ENCODE data around the gene CAMK2A. TPM values are rescaled to one million over a fixed set of nuclear protein-coding genes. Genes with fewer than 3 reads are reported as not detected.

The CAMK2A gene
- total RNA-seq, 3 donors from 2014 or later (not counting 1 experiment from before 2014, with no cell fraction given) = 0.38 TPM; not detected in 2

DNA sequence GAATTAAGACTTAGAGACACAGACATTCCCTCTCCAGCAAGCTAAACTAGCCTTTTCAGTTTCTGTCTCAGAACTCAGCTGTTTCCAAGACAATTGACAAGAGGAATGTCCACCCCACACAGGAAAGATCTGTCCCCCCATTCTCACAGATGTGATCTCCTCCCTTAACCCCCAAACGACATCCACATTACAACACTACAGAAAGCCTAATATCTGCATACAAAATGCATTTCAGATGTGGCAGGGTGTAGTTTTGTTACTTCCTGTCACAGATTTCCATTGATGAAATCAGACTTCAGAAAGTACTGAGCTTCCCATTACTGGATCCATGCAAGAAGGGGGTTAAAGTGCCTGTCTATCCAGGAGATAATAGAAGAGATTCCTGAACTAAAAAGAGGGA, 16.0 kb upstream of the CAMK2A start:
- no peaks in the 10 kb centered on the region for H3K36me3 Mint-ChIP-seq
- Histone ChIP-seq H3K27me3 (ENCODE audit: control insufficient read depth, insufficient read depth, low read length) (peaks cover 2% of the 10 kb centered on the region), H3K27ac (ENCODE audit: low read length) (no peak overlapping the region), H3K4me3 (ENCODE audit: low read length) (no peak overlapping the region), H3K4me1 (ENCODE audit: control insufficient read depth, insufficient read depth, low read length) (no peaks in the 10 kb centered on the region), H3K9me3 (ENCODE audit: control insufficient read depth, insufficient read depth, low read length) (no peaks in the 10 kb centered on the region), H3K36me3 (ENCODE audit: control insufficient read depth, insufficient read depth, low read length) (no peaks in the 10 kb centered on the region)
- H3K27me3 Mint-ChIP-seq (ENCODE audit: low read depth in 2 of 2) = peaks cover 13 to 24% of the 10 kb centered on the region in 2 donors
- no CpG with 5 or more reads among the region's 1 CpG for WGBS (ENCODE audit: insufficient coverage)
- TF ChIP-seq, protein P1, sequence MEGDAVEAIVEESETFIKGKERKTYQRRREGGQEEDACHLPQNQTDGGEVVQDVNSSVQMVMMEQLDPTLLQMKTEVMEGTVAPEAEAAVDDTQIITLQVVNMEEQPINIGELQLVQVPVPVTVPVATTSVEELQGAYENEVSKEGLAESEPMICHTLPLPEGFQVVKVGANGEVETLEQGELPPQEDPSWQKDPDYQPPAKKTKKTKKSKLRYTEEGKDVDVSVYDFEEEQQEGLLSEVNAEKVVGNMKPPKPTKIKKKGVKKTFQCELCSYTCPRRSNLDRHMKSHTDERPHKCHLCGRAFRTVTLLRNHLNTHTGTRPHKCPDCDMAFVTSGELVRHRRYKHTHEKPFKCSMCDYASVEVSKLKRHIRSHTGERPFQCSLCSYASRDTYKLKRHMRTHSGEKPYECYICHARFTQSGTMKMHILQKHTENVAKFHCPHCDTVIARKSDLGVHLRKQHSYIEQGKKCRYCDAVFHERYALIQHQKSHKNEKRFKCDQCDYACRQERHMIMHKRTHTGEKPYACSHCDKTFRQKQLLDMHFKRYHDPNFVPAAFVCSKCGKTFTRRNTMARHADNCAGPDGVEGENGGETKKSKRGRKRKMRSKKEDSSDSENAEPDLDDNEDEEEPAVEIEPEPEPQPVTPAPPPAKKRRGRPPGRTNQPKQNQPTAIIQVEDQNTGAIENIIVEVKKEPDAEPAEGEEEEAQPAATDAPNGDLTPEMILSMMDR (IDR thresholded peaks at IDR 0.05) = no peak
- H3K27ac Mint-ChIP-seq = no peak overlapping the region
- intact Hi-C loops (cut with micrococcal nuclease) = no loop called here
- ATAC-seq (no peak), DNase-seq (no peak)
- no peak overlapping the region for H3K4me3 Mint-ChIP-seq
- H3K4me1 Mint-ChIP-seq = peaks cover 11% of the 10 kb centered on the region in 2 donors
- H3K9me3 Mint-ChIP-seq = no peaks in the 10 kb centered on the region

DNA sequence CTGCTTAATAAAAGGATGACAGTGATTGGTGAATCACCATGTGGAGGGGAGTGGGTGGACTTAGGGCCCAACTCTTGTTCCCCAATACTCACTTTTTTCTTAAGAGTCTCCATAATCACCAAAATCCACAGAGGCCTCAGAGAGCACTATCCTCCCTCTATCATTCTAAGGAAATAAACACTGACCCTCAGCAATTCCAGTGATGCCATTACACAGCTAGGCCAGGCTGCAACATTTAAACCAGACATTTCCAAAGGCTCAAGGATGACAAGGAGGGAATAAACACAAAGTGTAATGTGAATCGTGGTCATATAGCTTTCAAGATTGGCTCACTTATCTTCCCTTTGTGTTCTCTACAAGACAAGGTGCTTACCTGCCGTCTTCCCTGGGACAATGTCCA, 15.5 kb upstream of the CAMK2A start:
- 84% methylated on average over 2 of the region's 2 CpGs for WGBS (ENCODE audit: insufficient coverage)
- ATAC-seq (no peak), DNase-seq (no peak)
- Histone ChIP-seq H3K27ac (ENCODE audit: low read length) (no peak overlapping the region), H3K4me1 (ENCODE audit: control insufficient read depth, insufficient read depth, low read length) (no peaks in the 10 kb centered on the region), H3K4me3 (ENCODE audit: low read length) (no peak overlapping the region), H3K27me3 (ENCODE audit: control insufficient read depth, insufficient read depth, low read length) (peaks cover 2% of the 10 kb centered on the region), H3K9me3 (ENCODE audit: control insufficient read depth, insufficient read depth, low read length) (no peaks in the 10 kb centered on the region), H3K36me3 (ENCODE audit: control insufficient read depth, insufficient read depth, low read length) (no peaks in the 10 kb centered on the region)
- TF ChIP-seq, protein P1 (IDR thresholded peaks at IDR 0.05) = no peak
- H3K4me3 Mint-ChIP-seq = no peak overlapping the region
- H3K4me1 Mint-ChIP-seq = peaks cover 11% of the 10 kb centered on the region in 2 donors
- peaks cover 17 to 28% of the 10 kb centered on the region in 2 donors for H3K27me3 Mint-ChIP-seq (ENCODE audit: low read depth in 2 of 2)
- H3K9me3 Mint-ChIP-seq = no peaks in the 10 kb centered on the region
- H3K36me3 Mint-ChIP-seq = no peaks in the 10 kb centered on the region
- intact Hi-C loops (cut with micrococcal nuclease) = no loop called here
- H3K27ac Mint-ChIP-seq = no peak overlapping the region

DNA sequence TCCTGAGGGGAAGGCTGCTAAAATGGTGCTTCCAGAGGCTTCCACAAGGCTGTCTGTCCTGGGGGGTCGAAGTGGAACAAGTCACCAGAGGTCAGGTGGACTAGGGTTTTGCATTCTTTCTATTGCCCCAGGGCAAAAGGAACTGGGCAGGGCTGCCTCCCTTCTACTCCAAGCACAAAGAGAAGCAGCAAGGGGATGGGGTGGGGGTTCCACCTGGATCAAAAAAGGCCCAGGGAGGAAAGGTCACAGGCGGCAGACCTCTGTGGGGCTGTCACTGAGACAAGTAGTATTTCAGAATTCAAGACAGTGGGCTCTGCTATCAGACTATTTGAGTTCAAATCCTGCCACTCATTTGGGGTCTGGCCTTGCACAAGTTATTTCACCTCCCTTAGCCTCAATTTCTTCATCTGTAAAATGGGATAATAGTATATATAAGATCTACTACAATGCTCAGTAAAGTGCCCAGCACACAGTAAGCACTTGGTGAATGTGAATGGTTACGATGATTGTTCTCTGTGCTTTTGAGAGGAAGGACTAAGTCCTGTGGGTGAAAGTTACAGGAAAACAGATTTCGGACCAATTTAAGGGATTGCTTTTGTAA, 15.0 kb upstream of the CAMK2A start:
- no peaks in the 10 kb centered on the region for H3K9me3 ChIP-seq (ENCODE audit: control insufficient read depth, insufficient read depth, low read length)
- no peaks in the 10 kb centered on the region for H3K36me3 ChIP-seq (ENCODE audit: control insufficient read depth, insufficient read depth, low read length)
- intact Hi-C loops (cut with micrococcal nuclease) = no loop called here
- Mint-ChIP-seq H3K27me3 (ENCODE audit: low read depth in 2 of 2) (peaks cover 22 to 30% of the 10 kb centered on the region in 2 donors), H3K9me3 (no peaks in the 10 kb centered on the region), H3K4me3 (no peak overlapping the region), H3K27ac (no peak overlapping the region), H3K36me3 (no peaks in the 10 kb centered on the region), H3K4me1 (peaks cover 11% of the 10 kb centered on the region in 2 donors)
- peaks cover 2% of the 10 kb centered on the region for H3K27me3 ChIP-seq (ENCODE audit: control insufficient read depth, insufficient read depth, low read length)
- H3K4me1 ChIP-seq (ENCODE audit: control insufficient read depth, insufficient read depth, low read length) = no peaks in the 10 kb centered on the region
- no peak overlapping the region for H3K4me3 ChIP-seq (ENCODE audit: low read length)
- DNase-seq (no peak), ATAC-seq (no peak)
- H3K27ac ChIP-seq (ENCODE audit: low read length) = no peak overlapping the region
- TF ChIP-seq, protein P1 (IDR thresholded peaks at IDR 0.05) = no peak
- 89% methylated on average over 4 of the region's 4 CpGs for WGBS (ENCODE audit: insufficient coverage)
